Skeletal muscle cell (primary cell): ENCODE measurements around the gene TTC22.
A peak's percentile ranks its signal among the peaks of the same experiment; 100 is the strongest.

ENCODE experiments used
- DNase-seq: peaks from one replicate; pipeline ENCODE4 v3.0.0-alpha.2; 2010; ENCODE audit warnings: low read depth
- H3K4me3 ChIP-seq: 2 replicates; pipeline ENCODE4 v1.5.1; 2011; ENCODE audit warnings: low read depth, mild to moderate bottlenecking, control low read depth, low read length, moderate library complexity

TTC22 gene

DNA sequence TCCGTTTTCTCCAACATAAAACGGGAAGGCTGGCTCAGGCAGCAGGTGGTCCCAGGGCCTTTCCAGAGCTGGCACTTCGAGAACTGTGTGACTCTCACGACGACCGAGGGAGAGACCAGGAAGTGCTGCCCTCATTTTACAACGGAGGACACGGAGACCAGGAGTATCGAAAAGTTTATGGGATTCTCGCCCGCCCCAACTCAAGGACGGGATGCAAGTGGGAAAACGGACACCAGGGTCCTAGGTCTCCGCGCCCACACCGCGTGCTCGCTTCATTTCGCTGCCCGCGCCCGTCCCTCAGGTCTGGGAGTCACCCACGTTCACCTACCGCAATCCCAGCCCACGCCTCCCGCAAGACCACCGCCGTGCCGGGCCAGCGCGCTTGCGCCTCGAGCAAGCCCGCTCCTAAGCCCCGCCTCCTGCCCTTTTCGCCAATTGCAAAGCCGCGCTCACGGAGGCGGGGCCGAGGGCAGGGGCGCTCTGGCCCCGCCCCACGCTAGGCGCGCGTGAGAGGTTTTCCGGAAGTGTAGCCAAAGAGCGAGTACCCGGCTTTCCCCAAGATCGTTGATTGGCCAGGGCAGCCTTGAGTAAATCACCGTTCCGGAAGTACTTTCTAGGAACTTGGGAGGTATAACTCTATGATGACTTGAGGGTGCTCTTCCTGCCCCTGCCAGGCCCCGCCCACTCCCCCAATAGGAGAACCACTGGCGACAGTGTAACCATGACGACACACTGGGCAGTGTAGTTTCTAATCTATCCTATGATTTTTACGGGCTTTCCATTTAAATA, 36.8 kb downstream of the TTC22 start, which contains the start of gene PARS2:
TSS of gene PARS2 (minus strand) at position 391 of the 789 bp plus-strand sequence. CDS start 5,362 bp downstream, outside the sequence.
- H3K4me3 ChIP-seq = peak within 1 kb of the TSS; percentile 87

DNA sequence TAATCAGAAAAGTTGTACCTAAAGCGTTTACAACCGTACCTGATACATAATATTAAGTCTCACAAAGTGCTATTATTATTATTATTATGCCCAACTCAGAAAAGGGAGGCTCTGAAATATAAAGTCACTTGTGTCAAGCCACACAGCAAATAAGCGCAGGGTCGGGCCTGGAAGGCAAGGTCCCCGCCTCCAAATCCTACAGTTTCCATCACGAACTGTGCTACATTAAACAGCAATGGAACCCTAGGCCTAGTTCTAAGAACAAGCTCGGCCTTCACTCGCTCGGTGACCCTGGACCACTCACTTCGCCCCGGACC, 37.3 kb downstream of the TTC22 start:
- H3K4me3 ChIP-seq = peak overlapping the region; percentile 87
- no peak for DNase-seq

More for the DNA sequence above, 36.8 kb downstream of the TTC22 start, which contains the start of gene PARS2:
- peak; percentile 99 for DNase-seq

DNA sequence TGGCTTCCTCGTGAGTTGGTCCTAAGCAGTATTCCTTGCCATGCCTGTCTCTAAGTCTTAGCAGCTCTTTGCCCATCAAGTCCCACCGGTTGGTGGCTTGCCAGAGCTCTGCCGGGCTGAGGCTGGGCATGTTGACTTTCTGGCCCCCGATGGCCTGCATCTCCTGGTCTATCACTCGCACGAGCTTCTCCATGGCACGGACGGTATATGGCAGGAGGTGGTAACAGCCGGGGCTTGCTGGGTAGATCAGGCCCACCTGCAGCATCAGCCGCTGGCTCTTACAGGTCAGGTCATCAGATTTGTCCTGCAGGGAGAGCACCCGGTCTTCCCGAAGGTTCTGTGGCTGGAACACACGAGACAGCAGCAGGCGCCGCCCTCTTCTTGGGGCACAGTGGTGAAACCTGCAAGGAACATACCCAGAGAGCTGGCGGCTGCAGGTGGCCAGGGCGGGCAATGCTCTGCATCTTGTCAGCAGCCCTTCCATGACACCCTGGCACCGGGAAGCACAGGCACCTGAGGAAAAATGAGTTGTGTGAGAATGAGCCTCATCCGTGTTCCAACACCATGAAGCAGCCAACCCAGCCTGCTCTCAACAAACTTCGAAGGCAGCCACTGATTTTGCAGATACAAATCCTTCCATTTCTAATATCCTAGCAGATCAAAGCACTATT, 42.3 kb downstream of the TTC22 start:
- no peak overlapping the region for H3K4me3 ChIP-seq
- DNase-seq = no peak

DNA sequence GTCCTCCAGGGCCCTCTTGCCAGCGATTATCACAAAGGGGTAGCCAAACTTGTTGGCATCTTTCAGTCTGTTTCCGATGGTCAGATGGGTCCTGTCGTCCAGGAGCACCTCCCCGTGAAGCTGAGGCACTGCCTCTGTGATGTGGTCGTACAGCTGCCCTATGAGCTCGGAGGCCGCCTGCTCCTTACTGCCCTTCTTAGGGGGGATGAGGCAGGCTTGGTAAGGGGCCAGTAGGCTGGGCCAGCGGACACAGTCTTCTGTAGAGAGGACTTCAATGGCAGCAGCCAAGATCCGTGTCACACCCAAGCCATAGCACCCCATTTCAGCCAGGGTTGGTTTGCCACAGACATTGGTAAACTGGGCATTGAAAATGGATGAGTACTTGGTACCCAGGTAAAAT, 43.3 kb downstream of the TTC22 start:
- no peak for DNase-seq
- H3K4me3 ChIP-seq = no peak overlapping the region

DNA sequence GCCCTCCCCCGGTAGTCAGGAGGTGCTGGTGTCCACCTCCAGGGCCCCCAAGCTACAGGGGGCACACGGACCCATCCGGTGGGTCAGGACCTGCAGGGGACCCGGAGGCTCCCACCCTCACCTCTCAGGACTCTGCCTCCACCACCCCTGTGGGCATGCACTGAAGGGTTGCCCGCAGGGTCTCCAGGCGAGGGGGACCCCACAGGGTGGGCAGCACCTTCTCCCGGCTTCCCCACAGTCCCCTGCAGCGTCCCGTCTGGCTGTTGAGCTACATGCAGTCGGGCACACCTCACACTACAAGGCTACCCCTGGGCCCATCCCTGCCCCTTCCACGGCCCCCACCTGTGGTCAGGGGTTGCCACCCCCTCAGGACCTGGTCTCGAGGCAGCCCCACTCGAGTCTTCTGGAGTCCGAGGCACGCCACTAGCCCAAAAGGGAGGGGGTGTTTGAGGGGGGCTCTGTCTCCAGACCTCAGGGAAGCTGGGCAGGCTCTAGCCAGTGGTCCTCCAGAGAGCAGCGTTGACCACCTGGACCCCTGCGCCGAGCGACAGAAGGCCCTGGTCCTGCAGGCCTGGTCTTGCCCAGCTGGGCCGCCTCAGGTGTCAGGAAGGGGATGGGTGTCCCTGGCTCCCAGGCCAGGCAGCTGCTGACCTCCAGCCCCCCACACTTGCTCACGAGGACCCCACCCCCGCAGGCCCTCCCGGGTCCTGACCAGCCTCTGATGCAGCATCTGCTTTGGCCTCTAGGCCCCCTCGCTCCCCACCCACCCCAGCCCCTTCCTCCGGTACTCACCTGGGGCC, 46.4 kb downstream of the TTC22 start:
- no peak overlapping the region for H3K4me3 ChIP-seq
- DNase-seq = no peak

DNA sequence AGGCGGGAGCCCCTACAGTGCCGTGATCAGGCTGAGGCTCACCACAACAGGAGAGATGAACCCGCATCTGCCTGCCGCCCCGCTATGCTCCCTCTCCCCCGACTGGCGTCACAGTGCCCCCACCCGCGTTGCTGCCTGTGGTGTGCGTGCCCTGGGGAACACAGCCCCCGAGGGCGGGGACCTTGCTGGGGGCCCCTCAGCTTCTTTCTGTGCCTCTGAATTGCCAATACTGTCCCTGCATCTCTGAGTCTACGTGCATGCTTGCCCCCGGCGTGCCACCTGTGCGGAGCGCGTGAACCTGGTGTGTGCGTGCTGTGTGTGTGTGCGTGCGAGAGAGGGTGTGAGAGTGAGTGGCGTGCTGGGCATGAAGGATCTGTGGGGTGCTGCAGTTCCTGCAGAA, 47.1 kb downstream of the TTC22 start:
- no peak for DNase-seq
- no peak overlapping the region for H3K4me3 ChIP-seq

DNA sequence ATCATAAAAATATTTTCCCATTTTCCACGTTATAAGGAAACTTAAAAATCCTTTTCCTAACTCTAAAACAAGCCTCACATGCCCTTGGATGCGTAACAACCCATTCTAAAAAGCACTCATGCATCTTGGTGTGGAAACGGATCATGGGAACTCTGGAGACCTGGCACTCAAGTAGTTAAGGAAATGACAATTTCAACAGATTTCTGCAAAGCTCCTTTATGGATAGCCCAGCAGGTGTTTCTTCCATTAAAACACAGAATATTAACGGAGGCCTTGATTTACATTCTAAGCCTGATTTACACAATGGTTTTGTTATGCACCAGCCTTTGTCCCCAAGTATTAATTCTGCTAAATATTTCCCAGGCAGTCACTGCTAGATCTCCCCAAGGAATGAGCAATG, 49.7 kb downstream of the TTC22 start:
- DNase-seq = no peak

DNA sequence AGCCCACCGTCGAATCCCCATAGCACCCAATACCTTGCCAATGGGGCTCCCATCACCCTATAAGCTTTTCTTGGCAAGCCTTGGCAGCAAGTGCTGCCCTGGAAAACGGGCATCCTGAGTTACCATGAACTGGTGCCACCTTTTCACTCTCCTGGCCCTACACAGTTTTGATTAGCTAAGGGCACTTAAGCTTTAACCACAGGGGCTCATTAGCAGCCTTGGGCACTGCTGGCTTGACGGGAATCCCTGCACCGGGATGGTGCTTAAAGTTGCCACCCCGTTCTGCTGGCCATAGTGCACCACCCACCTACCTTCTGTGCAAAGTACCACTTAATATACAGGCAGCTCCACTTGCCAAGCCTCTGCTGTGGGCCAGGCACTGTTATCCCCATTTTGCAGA, 50.5 kb downstream of the TTC22 start:
- no peak for DNase-seq
- no peak overlapping the region for H3K4me3 ChIP-seq

More for the DNA sequence above, 49.7 kb downstream of the TTC22 start:
- H3K4me3 ChIP-seq = no peak overlapping the region

DNA sequence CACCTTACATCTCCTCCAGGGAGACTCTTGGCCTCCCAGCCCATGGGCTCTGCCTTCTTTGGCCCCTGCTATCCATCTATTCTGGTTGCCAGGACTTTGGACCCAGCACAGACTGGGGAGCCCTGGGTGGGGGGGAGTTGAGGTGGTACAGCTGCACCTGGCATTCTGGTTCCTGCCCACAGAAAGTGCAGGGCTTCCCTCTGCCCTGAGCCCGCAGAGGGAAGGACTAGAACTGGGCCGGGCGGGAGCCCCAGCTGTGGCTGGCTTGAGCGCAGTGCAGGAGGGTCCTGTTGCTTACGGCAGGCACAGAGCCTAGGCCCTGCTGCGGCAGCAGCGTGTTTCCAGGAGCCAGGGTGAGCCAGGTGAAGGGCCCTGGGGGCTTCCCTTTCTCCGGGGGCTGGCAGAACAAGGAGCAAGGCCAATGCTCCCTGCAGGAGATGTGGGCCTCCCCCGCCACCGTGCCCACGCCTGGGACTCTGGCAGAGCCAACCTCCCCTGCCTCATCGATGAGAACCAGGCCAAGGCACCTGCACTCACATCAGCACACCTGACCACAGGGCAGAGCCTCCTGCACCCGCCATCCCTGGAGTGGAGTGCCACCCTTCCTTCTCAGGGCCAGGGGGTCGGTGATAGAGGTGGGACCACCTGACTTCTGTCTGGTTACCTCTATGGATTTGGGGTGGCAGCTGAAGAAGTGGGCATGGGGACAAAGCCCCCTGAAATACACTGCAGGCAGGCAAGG, 52.9 kb downstream of the TTC22 start:
- H3K4me3 ChIP-seq = no peak overlapping the region
- DNase-seq = no peak

DNA sequence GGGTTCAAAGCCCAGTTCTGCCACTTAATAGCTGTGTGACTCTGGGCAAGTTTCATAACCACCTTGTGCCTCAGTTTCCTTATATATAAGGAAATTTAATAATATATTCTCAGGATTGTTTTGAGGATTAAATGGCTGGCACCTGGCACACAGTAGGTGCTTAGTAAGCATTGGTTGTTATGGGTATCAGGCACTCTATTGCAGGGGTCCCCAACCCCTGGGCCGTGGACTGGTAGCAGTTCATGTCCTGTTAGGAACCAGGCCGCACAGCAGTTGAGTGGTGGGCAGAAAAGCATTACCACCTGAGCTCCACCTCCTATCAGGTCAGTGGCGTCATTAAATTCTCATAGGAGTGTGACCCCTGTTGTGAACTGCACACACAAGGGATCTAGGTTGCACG, 55.3 kb downstream of the TTC22 start:
- H3K4me3 ChIP-seq = no peak overlapping the region
- no peak for DNase-seq

DNA sequence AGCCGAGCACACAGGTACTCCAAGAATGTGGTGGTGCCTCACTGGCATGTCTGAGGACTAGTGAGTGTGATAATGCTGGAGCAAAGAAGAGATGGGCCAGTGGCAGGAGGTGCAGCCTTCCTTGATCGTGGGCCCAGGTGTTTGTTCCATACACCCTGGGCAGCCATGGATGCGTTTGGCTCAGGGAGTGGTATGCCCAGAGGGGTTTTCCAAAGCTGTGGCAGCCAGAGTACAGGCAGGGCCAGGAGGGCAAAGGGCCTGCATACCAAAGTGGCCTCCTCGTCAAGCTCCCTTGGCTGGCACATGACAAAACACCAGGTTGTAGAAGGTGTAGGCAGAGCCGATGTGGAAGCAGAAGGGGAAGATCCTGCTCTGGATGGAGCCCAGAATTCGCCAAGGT, 55.8 kb downstream of the TTC22 start:
- DNase-seq = no peak
- no peak overlapping the region for H3K4me3 ChIP-seq

DNA sequence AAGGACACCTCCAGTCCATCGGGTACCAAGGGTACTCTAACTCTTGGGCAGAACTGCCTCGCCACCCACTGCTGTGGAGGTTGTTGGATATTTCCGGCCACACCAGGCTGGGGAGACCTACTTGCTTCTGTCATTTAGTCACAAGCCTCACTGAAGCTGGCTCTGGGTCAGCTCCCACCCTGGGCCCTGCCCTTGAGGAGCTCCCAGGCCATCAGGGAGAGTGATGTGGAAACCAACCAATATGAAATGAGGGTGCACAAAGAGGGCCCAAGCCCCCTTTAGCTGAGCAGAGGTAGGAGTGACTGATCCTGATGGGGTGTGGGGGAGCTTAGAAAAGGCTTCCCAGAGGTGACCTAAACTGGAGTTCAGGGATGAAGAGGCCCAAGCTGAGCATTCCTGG, 56.4 kb downstream of the TTC22 start:
- no peak overlapping the region for H3K4me3 ChIP-seq
- no peak for DNase-seq

DNA sequence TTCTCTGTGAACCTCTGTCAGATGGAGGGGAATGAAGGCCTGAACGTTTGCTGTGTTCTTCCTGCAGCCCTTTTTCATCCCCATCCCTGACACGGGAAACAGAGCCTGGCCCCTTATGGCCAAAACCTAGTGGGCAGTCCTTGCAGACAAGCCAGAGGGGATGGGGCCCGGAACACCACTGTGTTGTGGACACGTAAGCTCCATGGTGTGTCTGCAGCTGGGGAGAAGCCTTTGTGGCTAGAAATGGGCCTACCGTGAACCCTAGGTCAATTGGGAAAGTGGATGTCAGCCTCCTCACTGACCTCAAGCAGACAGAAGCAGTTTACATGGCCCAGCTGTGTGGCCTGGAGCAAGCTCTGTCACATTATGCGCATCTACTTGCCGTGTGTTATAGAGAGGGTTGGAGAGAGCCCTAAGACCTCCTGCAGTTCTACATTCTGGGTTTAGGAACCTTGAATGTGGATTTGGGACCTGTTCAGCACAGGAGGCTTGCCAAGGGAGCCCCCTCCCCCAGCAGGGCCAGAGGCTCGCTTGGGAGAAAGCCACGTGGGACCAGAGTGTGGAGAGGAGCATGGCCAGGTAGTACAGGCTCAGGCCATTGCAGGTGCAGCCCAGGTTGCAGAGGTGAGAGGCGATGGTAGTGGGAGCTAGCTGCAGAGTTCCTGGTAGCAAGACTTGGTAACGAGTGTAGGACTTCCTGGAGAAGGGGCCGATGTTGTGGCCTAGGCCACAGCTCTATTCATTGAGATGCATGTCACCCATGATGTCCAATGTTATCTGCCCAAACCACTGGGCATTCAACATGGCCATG, 57.5 kb downstream of the TTC22 start:
- H3K4me3 ChIP-seq = no peak overlapping the region
- no peak for DNase-seq

DNA sequence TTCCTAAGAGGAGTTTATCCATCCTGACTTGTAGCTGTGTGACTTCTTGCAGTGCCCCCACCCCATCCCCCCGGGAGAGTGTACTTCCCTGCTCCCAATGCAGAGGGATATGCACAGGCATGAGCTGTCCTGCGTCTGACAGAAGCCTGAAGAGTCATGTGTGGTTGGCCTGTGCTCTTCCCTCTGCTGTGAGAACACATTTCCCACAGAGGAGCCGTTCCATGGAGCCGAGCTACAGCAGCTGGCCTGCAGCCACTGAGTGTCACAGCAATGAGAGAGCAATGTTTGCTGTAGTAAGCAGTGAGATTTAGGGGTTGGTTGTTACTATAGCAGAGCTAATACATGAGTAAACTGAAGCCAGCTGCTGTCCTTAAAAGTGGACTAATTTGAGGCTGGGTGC, 58.8 kb downstream of the TTC22 start:
- peak; percentile 52 for DNase-seq

DNA sequence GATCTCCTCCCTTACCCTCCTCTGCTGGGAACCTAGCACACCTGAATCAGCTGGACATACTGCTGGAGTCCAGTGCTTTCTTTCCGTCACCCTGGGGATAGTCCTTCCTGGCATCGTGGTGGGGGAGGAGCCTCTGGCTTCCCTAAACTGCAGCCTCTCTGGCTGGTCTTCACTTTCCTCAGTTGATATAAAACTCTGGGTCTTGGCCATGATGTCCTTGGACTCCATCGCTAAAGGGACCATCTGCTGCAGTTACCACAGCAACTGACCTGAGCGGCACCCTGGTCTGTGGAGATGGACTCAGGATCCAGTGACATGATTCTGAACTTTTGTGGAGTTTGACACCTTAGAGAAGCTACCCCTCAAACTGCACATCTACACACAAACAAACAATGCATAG, 59.6 kb downstream of the TTC22 start:
- H3K4me3 ChIP-seq = no peak overlapping the region
- DNase-seq = no peak

More for the DNA sequence above, 58.8 kb downstream of the TTC22 start:
- H3K4me3 ChIP-seq = no peak overlapping the region

DNA sequence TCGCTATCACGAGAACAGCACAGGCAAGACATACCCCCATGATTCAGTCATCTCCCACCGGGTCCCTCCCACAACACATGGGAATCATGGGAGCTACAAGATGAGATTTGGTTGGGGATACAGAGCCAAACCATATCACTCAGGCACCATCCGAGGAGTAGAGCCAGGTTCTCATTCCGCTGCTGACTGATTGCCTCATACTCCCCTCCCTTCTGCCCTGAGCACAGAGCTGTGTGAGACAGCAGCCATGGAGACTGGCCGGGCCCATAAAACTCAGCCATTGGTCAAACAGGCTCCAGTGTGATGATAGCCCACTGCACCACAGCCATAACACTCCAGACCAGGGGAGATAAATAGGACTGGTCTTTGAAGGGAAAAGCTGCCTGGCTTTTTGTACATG, 62.9 kb downstream of the TTC22 start:
- no peak for DNase-seq

DNA sequence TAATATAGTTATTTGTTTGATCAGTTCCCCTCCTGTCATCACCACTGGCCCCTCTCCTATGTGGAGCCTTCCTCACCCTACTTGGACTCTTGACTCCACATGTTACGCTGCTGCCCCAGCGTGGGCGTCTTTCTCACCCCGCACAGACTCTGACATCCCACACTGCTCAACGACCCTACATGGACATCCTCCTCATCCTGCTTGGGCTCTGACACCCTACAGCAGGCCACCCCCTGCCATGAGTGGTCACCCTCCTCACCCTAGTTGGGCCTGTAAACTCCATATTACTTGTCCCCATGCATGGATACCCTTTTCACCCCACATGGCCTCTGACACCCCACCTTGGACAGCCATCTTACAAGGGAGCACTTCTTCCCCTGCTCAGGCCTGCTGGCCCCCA, 64.4 kb downstream of the TTC22 start:
- H3K4me3 ChIP-seq = no peak overlapping the region
- no peak for DNase-seq

More for the DNA sequence above, 62.9 kb downstream of the TTC22 start:
- H3K4me3 ChIP-seq = no peak overlapping the region
